Endothelial cell of umbilical vein (primary cell): ENCODE data around the gene EGFL7. TPM values are rescaled to one million over a fixed set of nuclear protein-coding genes. Genes with fewer than 3 reads are reported as not detected.
"Not testable (repeated sequence)": the region's sequence is repeated elsewhere in the genome, so short reads cannot be mapped to it uniquely, and the experiment has no call there.

Experiments used
- BruUV-seq: library from RNA; stranded (reverse); fragments of 400-500 nt; replicated peaks from 2 replicates; lab custom pipeline; 2021; lab: Mats Ljungman, UMichigan
- CTCF ChIA-PET: fragments of 300-600, 350-600 bp; sonication (Branson Sonifier 250); formaldehyde crosslinking; loops from one replicate; lab custom pipeline; 2021; ENCODE audit warnings: antibody characterized with exemption, inconsistent platforms; lab: Charles Lee
- POLR2A ChIA-PET: fragments of 300-600, 350-600 bp; sonication (Branson Sonifier 250); formaldehyde crosslinking; loops from one replicate; lab custom pipeline; 2021; ENCODE audit warnings: antibody characterized with exemption, inconsistent platforms; lab: Charles Lee
- DNase-seq: peaks from one replicate; pipeline ENCODE4 v3.0.0-alpha.2; 2011; ENCODE audit warnings: low read depth, low spot score
- FAIRE-seq: peaks from 2 replicates; lab custom pipeline; 2011; peaks lifted over from hg19 to GRCh38; lab: Jason Lieb, UNC
- H2AFZ ChIP-seq: 2 replicates; pipeline ENCODE4 v1.6.0; 2012; ENCODE audit warnings: low read depth, low read length, control low read depth, inconsistent platforms
- H3K27ac ChIP-seq: 2 replicates; pipeline ENCODE4 v1.5.1; 2011; ENCODE audit warnings: low read depth, mild to moderate bottlenecking, control low read depth, low read length, moderate library complexity; ENCODE audit not compliant: insufficient read depth
- H3K27me3 ChIP-seq, 2 experiments: 2 replicates each; pipeline versions ENCODE4 v1.6.0 to v1.6.1; 2011; ENCODE audit warnings: low read length in 2 of 2, mixed read lengths in 1 of 2; ENCODE audit not compliant: control insufficient read depth in 2 of 2, insufficient read depth in 2 of 2
- H3K36me3 ChIP-seq, 2 experiments: 2 replicates in 1 of 2; 3 replicates in 1 of 2; pipeline ENCODE4 v1.5.1; 2011; ENCODE audit warnings: low read length in 2 of 2, mild to moderate bottlenecking in 1 of 2, moderate library complexity in 1 of 2; ENCODE audit not compliant: control insufficient read depth in 2 of 2, insufficient read depth in 2 of 2; ENCODE audit errors: extremely low read depth in 1 of 2
- H3K4me1 ChIP-seq: 3 replicates; pipeline ENCODE4 v1.5.1; 2011; ENCODE audit warnings: mild to moderate bottlenecking, low read length; ENCODE audit not compliant: control insufficient read depth, insufficient read depth; ENCODE audit errors: extremely low read depth
- H3K4me2 ChIP-seq: 2 replicates; pipeline ENCODE4 v1.6.1; 2011; ENCODE audit warnings: low read length, control low read depth, mixed read lengths; ENCODE audit not compliant: insufficient read depth
- H3K4me3 ChIP-seq, 3 experiments: fragments of 200-600 bp in 1 of 3; sonication (generic), shearing (Covaris generic) in 1 of 3; replicated peaks in 1 of 3; 2 replicates each; pipeline ENCODE4 v1.5.1; 2011 to 2016; ENCODE audit warnings: control low read depth in 3 of 3, low read length in 3 of 3, mild to moderate bottlenecking in 2 of 3, inconsistent platforms in 1 of 3, low read depth in 1 of 3, moderate library complexity in 1 of 3; ENCODE audit not compliant: insufficient read depth in 1 of 3
- H3K79me2 ChIP-seq: 2 replicates; pipeline ENCODE4 v1.6.0; 2012; ENCODE audit warnings: low read length, inconsistent platforms; ENCODE audit not compliant: control insufficient read depth, insufficient read depth
- H3K9ac ChIP-seq: replicated peaks from 2 replicates; pipeline ENCODE3; 2011; ENCODE audit warnings: low read length, control low read depth; ENCODE audit not compliant: insufficient read depth; ENCODE audit errors: extremely low read depth
- H3K9me1 ChIP-seq: replicated peaks from 3 replicates; pipeline ENCODE4 v1.6.0; 2011; ENCODE audit warnings: mild to moderate bottlenecking, low read length; ENCODE audit not compliant: control insufficient read depth, insufficient read depth; ENCODE audit errors: extremely low read depth
- H3K9me3 ChIP-seq: replicated peaks from 2 replicates; pipeline ENCODE4 v1.5.1; 2012; ENCODE audit warnings: low read length, inconsistent platforms; ENCODE audit not compliant: control insufficient read depth, insufficient read depth
- H4K20me1 ChIP-seq: replicated peaks from 2 replicates; pipeline ENCODE3; 2011; ENCODE audit warnings: mild to moderate bottlenecking, low read length; ENCODE audit not compliant: control insufficient read depth, insufficient read depth; ENCODE audit errors: extremely low read depth
- EZH2 ChIP-seq: IDR thresholded peaks from 2 replicates; pipeline ENCODE4 v1.6.1; 2012; ENCODE audit warnings: borderline replicate concordance, low read depth, mild to moderate bottlenecking, moderate library complexity, low read length, inconsistent platforms; ENCODE audit not compliant: severe bottlenecking
- FOS ChIP-seq: IDR thresholded peaks from 2 replicates; pipeline ENCODE4 v1.6.1; 2011; ENCODE audit warnings: mild to moderate bottlenecking, low read length, moderate library complexity, borderline replicate concordance; ENCODE audit not compliant: insufficient read depth
- JUN ChIP-seq: IDR thresholded peaks from 2 replicates; pipeline ENCODE4 v1.6.1; 2011; ENCODE audit warnings: borderline replicate concordance, low read depth; ENCODE audit not compliant: insufficient read length, insufficient read depth
- MYC ChIP-seq: IDR thresholded peaks from one replicate; pipeline ENCODE4 v1.6.1; 2011; ENCODE audit warnings: mild to moderate bottlenecking, low read depth, low read length
- POLR2A ChIP-seq: IDR thresholded peaks from 2 replicates; pipeline ENCODE4 v1.6.1; 2012; ENCODE audit warnings: low read depth, mild to moderate bottlenecking, control low read depth, low read length
- POLR2AphosphoS5 ChIP-seq: IDR thresholded peaks from 2 replicates; pipeline ENCODE4 v1.6.1; 2012; ENCODE audit warnings: low read depth, mild to moderate bottlenecking, control low read depth, low read length, moderate library complexity; ENCODE audit not compliant: insufficient read depth
- dilution Hi-C: fragments of 300-500 bp; cut with MboI; formaldehyde crosslinking; loops from one replicate; pipeline ENCODE4 v1.15.0; 2019; ENCODE audit warnings: low sequenced_read_pairs; ENCODE audit not compliant: extremely low pct_ligation_motif_present
- intact Hi-C: fragments of 100-400 bp; cut with micrococcal nuclease; formaldehyde crosslinking; loops from one replicate; pipeline ENCODE4 v1.10.0; 2022
- polyA plus RNA-seq, 4 experiments: library from polyadenylated mRNA; depleted of rRNA in 3 of 4; stranded (reverse) in 3 of 4; unstranded in 1 of 4; fragments of >200 nt; gene quantifications; 2 replicates each; pipeline versions ENCODE4 v1.2.1 to v1.2.3, GENCODE V29; 2011 to 2012; ENCODE audit warnings: missing spikeins in 1 of 4
- total RNA-seq: library from RNA; stranded (reverse); gene quantifications from 2 replicates; pipeline ENCODE4 v1.2.3, GENCODE V29; 2021
- TF ChIP-seq, protein P1 (sequence below), 2 donors: IDR thresholded peaks; 1 replicate in 1 of 2; 2 replicates in 1 of 2; pipeline ENCODE4 v1.5.1; 2011; ENCODE audit warnings: low read length in 2 of 2, mild to moderate bottlenecking in 2 of 2, moderate library complexity in 2 of 2, control low read depth in 1 of 2, inconsistent platforms in 1 of 2, low read depth in 1 of 2; ENCODE audit not compliant: insufficient read depth in 1 of 2; ENCODE audit errors: extremely low read depth in 1 of 2

The EGFL7 gene
- total and polyA plus RNA-seq, 2 donors (not counting 3 experiments of a cell fraction or from before 2014, with no cell fraction given): 1,043 to 1,377 TPM

DNA sequence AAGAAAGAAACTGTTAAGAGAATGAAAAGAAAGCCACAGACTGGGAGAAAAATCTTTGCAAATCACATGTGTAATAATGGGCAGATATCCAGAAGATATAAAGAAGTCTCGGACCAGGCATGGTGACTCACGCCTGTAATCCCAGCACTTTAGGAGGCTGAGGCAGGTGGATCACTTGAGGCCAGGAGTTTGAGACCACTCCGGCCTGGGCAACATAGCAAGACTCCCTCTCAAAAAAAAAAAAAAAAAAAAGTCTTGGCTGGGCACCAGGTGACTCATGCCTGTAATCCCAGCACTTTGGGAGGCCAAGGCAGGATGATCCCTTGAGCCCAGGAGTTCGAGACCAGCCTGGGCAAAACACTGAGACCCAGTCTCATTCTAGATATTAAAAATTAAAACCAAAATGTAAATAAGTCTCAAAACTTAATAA, 48.5 kb downstream of the EGFL7 start:
- Histone ChIP-seq H3K4me1 (peaks cover 27% of the 10 kb centered on the region), H3K79me2 (peaks cover 31% of the 10 kb centered on the region)
- CTCF ChIA-PET: interaction anchor here (0.6 to 1.2 kb wide), 2 partner anchors 16 to 17 kb away, joined by 3 to 5 read pairs; no protein-coding TSS in a partner anchor
- POLR2A ChIA-PET, dilution Hi-C loops, H3K9me3 ChIP-seq, H2AFZ ChIP-seq, H3K9ac ChIP-seq, H3K4me3 ChIP-seq, H3K27me3 ChIP-seq, H3K4me2 ChIP-seq, BruUV-seq, H3K9me1 ChIP-seq, H3K36me3 ChIP-seq, H3K27ac ChIP-seq, H4K20me1 ChIP-seq: not testable (repeated sequence)
- peak; percentile 67 for FAIRE-seq
- TF ChIP-seq FOS (peak; percentile 70), JUN (peak; percentile 23)
- peak; percentile 80 for DNase-seq
- intact Hi-C loops: loop anchor here (5.0 kb wide), 3 partner anchors 39 to 229 kb away; partner anchors contain the start of gene SEC16A

DNA sequence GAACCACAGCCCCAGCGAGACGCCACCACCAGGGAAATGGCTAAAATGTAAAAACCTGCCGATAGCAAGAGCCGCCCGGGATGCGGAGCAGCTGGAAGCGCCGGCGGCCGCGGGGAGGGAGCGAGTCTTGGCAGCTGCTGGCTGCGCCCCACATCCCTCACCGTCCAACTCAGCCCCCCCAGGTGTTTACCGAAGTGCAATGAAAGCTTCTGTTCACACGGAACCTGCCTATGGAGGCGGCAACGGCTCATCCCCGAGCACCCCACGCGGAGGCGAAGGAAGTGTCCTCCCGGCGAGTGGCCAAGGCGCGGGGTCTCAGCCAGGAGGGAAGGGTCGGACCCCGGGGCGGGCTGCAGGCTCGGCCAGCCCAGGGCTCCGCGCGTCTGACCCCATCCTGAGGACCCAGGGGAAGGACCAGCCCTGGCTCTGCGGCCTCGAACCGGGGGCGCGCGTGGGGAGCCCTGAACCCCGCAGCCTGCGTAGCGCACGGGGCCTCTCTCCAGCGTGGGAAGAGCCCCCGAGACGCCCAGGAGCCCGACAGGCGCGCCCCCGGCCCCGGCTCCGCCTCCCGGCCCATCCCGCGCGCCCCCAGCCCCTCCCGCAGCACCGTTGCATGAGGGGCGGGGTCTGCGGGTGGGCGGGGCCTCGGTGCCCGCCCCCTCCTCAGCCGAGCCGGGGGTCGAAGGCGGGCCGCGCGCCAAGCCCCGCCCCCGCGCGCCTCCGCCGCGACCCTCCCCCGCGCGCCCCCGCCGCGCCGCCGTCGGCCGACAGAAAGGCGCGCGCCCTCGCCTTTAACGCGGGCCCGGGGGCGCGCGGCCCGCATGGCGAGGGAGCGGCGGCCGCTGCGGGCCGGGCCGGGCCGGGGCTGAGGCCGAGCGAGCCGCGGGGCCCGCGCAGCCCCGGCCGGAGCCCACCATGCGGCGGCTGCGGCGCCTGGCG, 49.3 kb downstream of the EGFL7 start, which contains the start of gene DIPK1B:
Gene DIPK1B (plus strand): TSS at position 822 of the 939 bp plus-strand sequence. CDS start 94 bp downstream, at position 916.
- Histone ChIP-seq H3K4me1 (peaks cover 27% of the 10 kb centered on the region), H3K4me3 (peak within 1 kb of the TSS; percentile 68 to 81 (median 75)), H3K79me2 (peaks cover 34% of the 10 kb centered on the region), H4K20me1 (no peaks in the 10 kb centered on the region), H3K27ac (peak within 1 kb of the TSS; percentile 96), H3K9me3 (no peaks in the 10 kb centered on the region), H3K36me3 (peaks cover 0 to 2% of the 10 kb centered on the region in 2 experiments), H3K27me3 (no peaks in the 10 kb centered on the region), H3K9ac (peak within 1 kb of the TSS; percentile 80), H3K4me2 (peak within 1 kb of the TSS; percentile 78), H3K9me1 (no peaks in the 10 kb centered on the region), H2AFZ (peak within 1 kb of the TSS; percentile 28)
- dilution Hi-C loops: no loop called here
- TF ChIP-seq, protein P1, sequence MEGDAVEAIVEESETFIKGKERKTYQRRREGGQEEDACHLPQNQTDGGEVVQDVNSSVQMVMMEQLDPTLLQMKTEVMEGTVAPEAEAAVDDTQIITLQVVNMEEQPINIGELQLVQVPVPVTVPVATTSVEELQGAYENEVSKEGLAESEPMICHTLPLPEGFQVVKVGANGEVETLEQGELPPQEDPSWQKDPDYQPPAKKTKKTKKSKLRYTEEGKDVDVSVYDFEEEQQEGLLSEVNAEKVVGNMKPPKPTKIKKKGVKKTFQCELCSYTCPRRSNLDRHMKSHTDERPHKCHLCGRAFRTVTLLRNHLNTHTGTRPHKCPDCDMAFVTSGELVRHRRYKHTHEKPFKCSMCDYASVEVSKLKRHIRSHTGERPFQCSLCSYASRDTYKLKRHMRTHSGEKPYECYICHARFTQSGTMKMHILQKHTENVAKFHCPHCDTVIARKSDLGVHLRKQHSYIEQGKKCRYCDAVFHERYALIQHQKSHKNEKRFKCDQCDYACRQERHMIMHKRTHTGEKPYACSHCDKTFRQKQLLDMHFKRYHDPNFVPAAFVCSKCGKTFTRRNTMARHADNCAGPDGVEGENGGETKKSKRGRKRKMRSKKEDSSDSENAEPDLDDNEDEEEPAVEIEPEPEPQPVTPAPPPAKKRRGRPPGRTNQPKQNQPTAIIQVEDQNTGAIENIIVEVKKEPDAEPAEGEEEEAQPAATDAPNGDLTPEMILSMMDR (IDR thresholded peaks at IDR 0.05; ENCODE audit: extremely low read depth in 1 of 2, insufficient read depth in 1 of 2, low read depth in 1 of 2, low read length in 2 of 2): no peak
- TF ChIP-seq POLR2AphosphoS5: no peak
- TF ChIP-seq MYC: no peak
- no peak for TF ChIP-seq JUN
- no peak for TF ChIP-seq EZH2
- no peak for TF ChIP-seq POLR2A
- no peak for TF ChIP-seq FOS
- ChIA-PET POLR2A (no interaction called here), CTCF (interaction anchor here (1.2 kb wide), 1 partner anchor 15 kb away, joined by 3 read pairs; no protein-coding TSS in a partner anchor)
- FAIRE-seq (peak; percentile 55), DNase-seq (peak; percentile 48)
- no TSS peak for BruUV-seq
- intact Hi-C loops: loop anchor here (2.0 to 5.0 kb wide), 5 partner anchors 25 to 349 kb away; partner anchors contain the start of genes AGPAT2, DNLZ and SEC16A
